Hepatocyte (in vitro differentiated cells): ENCODE data around the gene SLC6A2.

ENCODE experiments used
- CTCF ChIP-seq: fragments of 200-600 bp; sonication (generic); IDR thresholded peaks from 2 replicates; pipeline ENCODE4 v1.5.1; 2016; ENCODE audit warnings: antibody characterized with exemption, mild to moderate bottlenecking; ENCODE audit not compliant: poor library complexity
- EZH2 ChIP-seq: fragments of 200-600 bp; sonication (generic); IDR thresholded peaks from 2 replicates; pipeline ENCODE4 v1.6.1; 2016; ENCODE audit warnings: antibody characterized with exemption, mild to moderate bottlenecking, borderline replicate concordance

DNA sequence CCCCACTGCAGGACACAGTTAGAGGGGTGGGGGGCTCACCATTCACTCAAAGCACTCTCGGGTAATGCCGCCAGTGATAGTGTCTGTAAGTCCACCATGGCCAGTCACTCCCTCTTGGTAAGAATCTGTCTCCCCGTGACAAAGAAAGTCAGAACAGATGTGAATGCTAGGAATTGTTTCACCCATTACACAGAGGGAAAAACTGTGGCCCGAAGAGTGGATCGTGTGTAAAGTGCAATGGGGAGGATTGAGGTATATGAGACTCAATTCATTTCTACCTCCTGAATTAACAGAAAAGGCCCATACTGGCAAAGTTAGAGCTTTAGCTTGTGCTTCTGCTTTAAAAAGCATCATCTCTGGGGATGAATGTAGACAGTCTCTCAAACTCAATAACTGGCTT lies 17.5 kb upstream of the SLC6A2 start:
- TF ChIP-seq CTCF, result no peak
- TF ChIP-seq EZH2, result no peak
